Left kidney (tissue), 2 donors: ENCODE measurements around the gene WDR18. TPM values are rescaled to one million over a fixed set of nuclear protein-coding genes. Genes with fewer than 3 reads are reported as not detected.

Experiments used
- DNase-seq: peaks from one replicate; pipeline ENCODE4 v3.0.0-alpha.2; 2013
- polyA plus RNA-seq: library from polyadenylated mRNA; unstranded; fragments of 120-200 nt; gene quantifications from one replicate; pipeline ENCODE4 v1.2.1, GENCODE V29; 2013; ENCODE audit not compliant: insufficient read length

WDR18 gene
- polyA plus RNA-seq, 1 donor = 30.4 TPM

- no peak for DNase-seq
These were observed 20.0 kb upstream of the WDR18 start for GRCh38 chr19:964116-964520.

- no peak for DNase-seq
These were observed 19.1 kb upstream of the WDR18 start for GRCh38 chr19:964761-965694.

- DNase-seq = no peak
These were observed 17.6 kb upstream of the WDR18 start for GRCh38 chr19:966485-967088.

GRCh38 chr19:970695-971094 is 13.4 kb upstream of the WDR18 start:
- no peak for DNase-seq

GRCh38 chr19:971795-972194 is 12.3 kb upstream of the WDR18 start:
- DNase-seq = no peak

GRCh38 chr19:972281-972680 is 11.9 kb upstream of the WDR18 start:
- no peak for DNase-seq

- DNase-seq = no peak
These were observed 10.2 kb upstream of the WDR18 start for GRCh38 chr19:973726-974563.

GRCh38 chr19:974564-975257 is 9.4 kb upstream of the WDR18 start:
- no peak for DNase-seq

- DNase-seq = no peak
These were observed 7.7 kb upstream of the WDR18 start for GRCh38 chr19:976476-976875.

GRCh38 chr19:977058-977464 is 7.1 kb upstream of the WDR18 start:
- DNase-seq = no peak

- peak; percentile 45 for DNase-seq
These were observed 4.8 kb upstream of the WDR18 start for GRCh38 chr19:979318-979741.

- no peak for DNase-seq
These were observed 3.8 kb upstream of the WDR18 start for GRCh38 chr19:980133-980998.

GRCh38 chr19:982567-983170 is 1.5 kb upstream of the WDR18 start:
- DNase-seq = no peak

GRCh38 chr19:986083-986482 is 1.9 kb downstream of the WDR18 start:
- no peak for DNase-seq

GRCh38 chr19:988081-988480 is 3.9 kb downstream of the WDR18 start:
- no peak for DNase-seq

- DNase-seq = no peak
These were observed 4.4 kb downstream of the WDR18 start for GRCh38 chr19:988510-988909.

GRCh38 chr19:989381-990081 is 5.4 kb downstream of the WDR18 start:
- DNase-seq = no peak

GRCh38 chr19:990119-990571 is 6.0 kb downstream of the WDR18 start:
- DNase-seq = no peak

- DNase-seq = no peak
These were observed 6.6 kb downstream of the WDR18 start for GRCh38 chr19:990746-991145.
